Glutamatergic neuron (in vitro differentiated cells): ENCODE measurements around the gene DNAI1. TPM values are rescaled to one million over a fixed set of nuclear protein-coding genes. Genes with fewer than 3 reads are reported as not detected.

ENCODE experiments used
- DNase-seq: peaks from one replicate; pipeline ENCODE4 v3.0.0; 2022
- H3K27ac Mint-ChIP-seq: one replicate; pipeline ENCODE4 v1.8.0; 2020; ENCODE audit warnings: mild to moderate bottlenecking, mixed read lengths, inconsistent platforms; ENCODE audit not compliant: unreplicated experiment
- H3K27me3 Mint-ChIP-seq: one replicate; pipeline ENCODE4 v1.8.0; 2020; ENCODE audit warnings: mild to moderate bottlenecking, moderate library complexity, mixed read lengths, inconsistent platforms; ENCODE audit not compliant: unreplicated experiment
- H3K36me3 Mint-ChIP-seq: one replicate; pipeline ENCODE4 v1.8.0; 2020; ENCODE audit warnings: mild to moderate bottlenecking, mixed read lengths, inconsistent platforms; ENCODE audit not compliant: unreplicated experiment
- H3K4me1 Mint-ChIP-seq: one replicate; pipeline ENCODE4 v1.8.0; 2020; ENCODE audit warnings: mild to moderate bottlenecking, low read depth, mixed read lengths, inconsistent platforms; ENCODE audit not compliant: unreplicated experiment
- H3K4me3 Mint-ChIP-seq: one replicate; pipeline ENCODE4 v1.8.0; 2020; ENCODE audit warnings: mild to moderate bottlenecking, mixed read lengths, inconsistent platforms; ENCODE audit not compliant: unreplicated experiment
- H3K9me3 Mint-ChIP-seq: one replicate; pipeline ENCODE4 v1.8.0; 2020; ENCODE audit warnings: mild to moderate bottlenecking, moderate library complexity, mixed read lengths, inconsistent platforms; ENCODE audit not compliant: unreplicated experiment
- CTCF ChIP-seq: fragments of 200-600 bp; sonication (generic); IDR thresholded peaks from one replicate; pipeline ENCODE4 v1.5.0; 2021; ENCODE audit not compliant: partially characterized antibody, unreplicated experiment
- total RNA-seq: library from RNA; stranded (reverse); fragmentation: NEBNext Ultra II Directional; extraction: Animal tissue kit (Norgen Biotek cat#: 25700); gene quantifications from one replicate; pipeline ENCODE4 v1.2.1, GENCODE V29; 2021; ENCODE audit not compliant: unreplicated experiment

Gene DNAI1
- total RNA-seq, 1 donor from 2014 or later = 1.2 TPM

- Mint-ChIP-seq H3K9me3 (peaks cover 9% of the 10 kb centered on the region), H3K36me3 (no peaks in the 10 kb centered on the region), H3K27me3 (peaks cover 20% of the 10 kb centered on the region), H3K4me3 (no peak overlapping the region), H3K27ac (no peak overlapping the region), H3K4me1 (peaks cover 10% of the 10 kb centered on the region)
- no peak for DNase-seq
- TF ChIP-seq CTCF = no peak
Measured at GRCh38 chr9:34544035-34544434, 85.4 kb downstream of the DNAI1 start.

- no peak overlapping the region for H3K4me3 Mint-ChIP-seq
- H3K36me3 Mint-ChIP-seq = no peaks in the 10 kb centered on the region
- no peak for TF ChIP-seq CTCF
- H3K27ac Mint-ChIP-seq = no peak overlapping the region
- peaks cover 10% of the 10 kb centered on the region for H3K9me3 Mint-ChIP-seq
- H3K27me3 Mint-ChIP-seq = peaks cover 20% of the 10 kb centered on the region
- no peak for DNase-seq
- peaks cover 10% of the 10 kb centered on the region for H3K4me1 Mint-ChIP-seq
Measured at GRCh38 chr9:34545497-34545896, 86.9 kb downstream of the DNAI1 start.

- no peak overlapping the region for H3K4me3 Mint-ChIP-seq
- H3K27ac Mint-ChIP-seq = no peak overlapping the region
- no peaks in the 10 kb centered on the region for H3K36me3 Mint-ChIP-seq
- peaks cover 10% of the 10 kb centered on the region for H3K9me3 Mint-ChIP-seq
- H3K4me1 Mint-ChIP-seq = peaks cover 12% of the 10 kb centered on the region
- DNase-seq = no peak
- H3K27me3 Mint-ChIP-seq = peaks cover 19% of the 10 kb centered on the region
- TF ChIP-seq CTCF = no peak
Measured at GRCh38 chr9:34546102-34546833, 87.7 kb downstream of the DNAI1 start.

- Mint-ChIP-seq H3K27ac (peak overlapping the region; percentile 40), H3K4me1 (peaks cover 12% of the 10 kb centered on the region), H3K9me3 (peaks cover 10% of the 10 kb centered on the region), H3K36me3 (no peaks in the 10 kb centered on the region), H3K4me3 (no peak overlapping the region), H3K27me3 (peaks cover 22% of the 10 kb centered on the region)
- peak; percentile 91 for TF ChIP-seq CTCF
- peak; percentile 88 for DNase-seq
Measured at GRCh38 chr9:34546834-34547827, 88.5 kb downstream of the DNAI1 start.
